K562 (cell line): Measurements from ENCODE around the gene NPR1. TPM values are rescaled to one million over a fixed set of nuclear protein-coding genes. Genes with fewer than 3 reads are reported as not detected.

Experiments used
- ATAC-seq: fragments of 200-7000 bp; cut with Tn5 transposase; 3 replicates; pipeline ENCODE4 v1.9.1; 2020; ENCODE audit warnings: moderate library complexity
- BruUV-seq: library from RNA; stranded (reverse); fragments of 400-500 nt; replicated peaks from 2 replicates; lab custom pipeline; 2021; lab: Mats Ljungman, UMichigan
- CTCF ChIA-PET: fragments of 300-600 bp; formaldehyde crosslinking; extraction: SDS; loops from one replicate; lab custom pipeline; 2021; ENCODE audit warnings: low intra/inter-chr PET ratio; lab: Yijun Ruan, JAX
- POLR2A ChIA-PET: fragments of 300-600, 350-650 bp; sonication (Branson Sonifier 250); formaldehyde crosslinking; extraction: SDS; loops from one replicate; lab custom pipeline; 2021; ENCODE audit warnings: antibody characterized with exemption, inconsistent platforms; lab: Yijun Ruan, JAX
- DNase-seq, 4 experiments: peaks; one replicate each; pipeline versions ENCODE4 v3.0.0 to v3.0.0-alpha.2; 2011 to 2018; ENCODE audit warnings: low spot score in 3 of 4, mixed read lengths in 3 of 4; ENCODE audit errors: extremely low read depth in 1 of 4
- FAIRE-seq: peaks from 2 replicates; lab custom pipeline; 2011; peaks lifted over from hg19 to GRCh38; lab: Jason Lieb, UNC
- H2AFZ ChIP-seq: 2 replicates; pipeline ENCODE4 v1.6.0; 2011; ENCODE audit warnings: low read depth, low read length, control low read depth, inconsistent platforms
- H3K27ac ChIP-seq: fragments of 200-600 bp; 3 replicates; pipeline ENCODE4 v1.8.0; 2011; ENCODE audit warnings: low read depth, mild to moderate bottlenecking, control low read depth, inconsistent platforms, low read length, moderate library complexity, mixed read lengths; ENCODE audit errors: extremely low read depth
- H3K27me3 ChIP-seq, 2 experiments: fragments of 300-600 bp in 1 of 2; 2 replicates in 1 of 2; 3 replicates in 1 of 2; pipeline versions ENCODE4 v1.6.0 to v1.8.0; 2011; ENCODE audit warnings: inconsistent platforms in 2 of 2, low read length in 2 of 2, mild to moderate bottlenecking in 1 of 2, mixed read lengths in 1 of 2, moderate library complexity in 1 of 2; ENCODE audit not compliant: control insufficient read depth in 2 of 2, insufficient read depth in 2 of 2
- H3K36me3 ChIP-seq: fragments of 300-600 bp; 3 replicates; pipeline ENCODE4 v1.8.0; 2011; ENCODE audit warnings: mild to moderate bottlenecking, low read length, inconsistent platforms; ENCODE audit not compliant: control insufficient read depth, insufficient read depth
- H3K4me1 ChIP-seq, 2 experiments: fragments of 200-600 bp in 1 of 2; replicated peaks in 1 of 2; 2 replicates in 1 of 2; 3 replicates in 1 of 2; pipeline versions ENCODE4 v1.5.1 to v1.8.0; 2011; ENCODE audit warnings: inconsistent platforms in 2 of 2, low read length in 2 of 2, mild to moderate bottlenecking in 1 of 2, mixed read lengths in 1 of 2, moderate library complexity in 1 of 2; ENCODE audit not compliant: control insufficient read depth in 2 of 2, insufficient read depth in 2 of 2
- H3K4me2 ChIP-seq: 2 replicates; pipeline ENCODE4 v1.6.1; 2011; ENCODE audit warnings: low read length, control low read depth, inconsistent platforms, mixed read lengths; ENCODE audit not compliant: insufficient read depth
- H3K4me3 ChIP-seq: fragments of 200-600 bp; sonication (generic), shearing (Covaris generic); 2 replicates; pipeline ENCODE4 v1.5.1; 2016; ENCODE audit warnings: control low read depth, inconsistent platforms
- H3K79me2 ChIP-seq: fragments of 200-600 bp; 3 replicates; pipeline ENCODE4 v1.8.0; 2011; ENCODE audit warnings: low read length, inconsistent platforms; ENCODE audit not compliant: control insufficient read depth, insufficient read depth
- H3K9ac ChIP-seq, 2 experiments: 2 replicates each; pipeline versions ENCODE4 v1.6.0 to v1.6.1; 2011; ENCODE audit warnings: low read depth in 2 of 2, low read length in 2 of 2, control low read depth in 1 of 2, inconsistent platforms in 1 of 2, mild to moderate bottlenecking in 1 of 2, mixed read lengths in 1 of 2; ENCODE audit not compliant: insufficient read depth in 1 of 2
- H3K9me1 ChIP-seq: one replicate; pipeline ENCODE4 v1.6.0; 2011; ENCODE audit warnings: inconsistent platforms, mild to moderate bottlenecking, low read length, moderate library complexity; ENCODE audit not compliant: control insufficient read depth, insufficient read depth
- H3K9me3 ChIP-seq: replicated peaks from 2 replicates; pipeline ENCODE4 v1.5.1; 2011; ENCODE audit warnings: low read depth, low read length, inconsistent platforms; ENCODE audit not compliant: control insufficient read depth, insufficient read depth
- H4K20me1 ChIP-seq: replicated peaks from 2 replicates; pipeline ENCODE4 v1.6.1; 2011; ENCODE audit warnings: low read length, inconsistent platforms, mixed read lengths; ENCODE audit not compliant: control insufficient read depth, insufficient read depth
- GATAD2A ChIP-seq: fragments of 450-650 bp; IDR thresholded peaks from 2 replicates; pipeline ENCODE4 v1.6.1; 2017
- ZC3H11A ChIP-seq: IDR thresholded peaks from 2 replicates; pipeline ENCODE4 v1.6.1; 2012; ENCODE audit warnings: low read depth, low read length, improper control_type of control experiment
- ZNF764 ChIP-seq: fragments of 250-450 bp; sonication (Bioruptor Pico); IDR thresholded peaks from 2 replicates; pipeline ENCODE4 v1.4.0; 2020; ENCODE audit warnings: low read depth, mild to moderate bottlenecking, moderate library complexity
- WGBS: fragments of 100-300 bp; shearing (Covaris generic); methylation state at CpG from one replicate; pipeline ENCODE4 v1.1.6; 2016; ENCODE audit warnings: low coverage, mixed read lengths; ENCODE audit not compliant: insufficient coverage; ENCODE audit errors: missing lambda C conversion rate; 5-methylcytosine and 5-hydroxymethylcytosine counted together
- in situ Hi-C: fragments of 300-500 bp; cut with MboI; formaldehyde crosslinking; loops from 4 replicates; pipeline ENCODE4 v1.15.0; 2018; ENCODE audit warnings: inconsistent platforms, mixed read lengths
- intact Hi-C: fragments of 100-400 bp; cut with micrococcal nuclease; formaldehyde crosslinking; loops from 2 replicates; pipeline ENCODE4 v1.14.2; 2022
- polyA plus RNA-seq, 8 experiments: library from polyadenylated mRNA; depleted of rRNA in 4 of 8; stranded (reverse) in 5 of 8; unstranded in 3 of 8; fragments of >200 nt; fragmentation: Nextera tagmentation in 2 of 8; fragmentation: Illumina TruSeq in 1 of 8; extraction: Ambion mirVana in 2 of 8; extraction: Trizol in 1 of 8; gene quantifications; 2 replicates each; pipeline versions ENCODE4 v1.2.1 to v1.2.3, GENCODE V29; 2011 to 2014; ENCODE audit warnings: inconsistent platforms in 1 of 8, missing spikeins in 1 of 8
- total RNA-seq, 7 experiments: library from RNA; depleted of rRNA in 6 of 7; stranded (reverse); fragments of >200 nt in 6 of 7; fragmentation: Illumina TruSeq in 2 of 7; extraction: Trizol in 2 of 7; gene quantifications; 2 replicates each; pipeline versions ENCODE4 v1.2.1 to v1.2.3, GENCODE V29; 2011 to 2021; ENCODE audit warnings: low replicate concordance in 1 of 7
- TF ChIP-seq, protein P1 (sequence below): fragments of 250-450 bp; sonication (Bioruptor Pico); IDR thresholded peaks from 2 replicates; pipeline ENCODE4 v1.4.0; 2020; ENCODE audit warnings: borderline replicate concordance
- TF ChIP-seq, protein P2 (sequence below): IDR thresholded peaks from 2 replicates; pipeline ENCODE4 v1.6.1; 2011; ENCODE audit warnings: borderline replicate concordance, low read depth, mild to moderate bottlenecking, moderate library complexity, low read length; ENCODE audit not compliant: insufficient read depth, poor library complexity, severe bottlenecking
- TF ChIP-seq, protein P3 (sequence below), 2 experiments: fragments of 450-650 bp; IDR thresholded peaks; 2 replicates each; pipeline ENCODE4 v1.6.1; 2018; ENCODE audit warnings: mild to moderate bottlenecking in 2 of 2, low read depth in 1 of 2; ENCODE audit not compliant: partially characterized antibody in 2 of 2

The NPR1 gene
- total and polyA plus RNA-seq, 9 of the 15 experiments (the other 6 are each of a cell fraction or from before 2014, with no cell fraction given), result 0.05 to 0.16 (median 0.06) TPM; not detected in 6

DNA sequence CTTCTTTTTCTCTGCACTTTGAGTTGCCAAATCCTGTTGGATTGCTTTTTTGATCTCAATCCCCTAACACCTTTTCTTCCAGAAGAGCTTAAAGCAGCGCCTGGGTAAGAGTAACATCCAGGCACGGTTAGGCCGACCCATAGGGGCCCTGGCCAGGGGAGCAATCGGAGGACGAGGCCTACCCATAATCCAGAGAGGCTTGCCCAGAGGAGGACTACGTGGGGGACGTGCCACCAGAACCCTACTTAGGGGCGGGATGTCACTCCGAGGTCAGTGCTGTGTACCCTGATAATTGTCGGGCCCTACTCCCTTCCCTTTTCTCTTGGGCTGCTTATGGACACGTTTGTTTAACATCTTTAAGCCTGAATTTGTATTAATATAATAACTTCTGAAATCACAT, 36.3 kb upstream of the NPR1 start:
- FAIRE-seq (no peak), DNase-seq (no peak), ATAC-seq (no peak)
- Histone ChIP-seq H3K36me3 (peaks cover 99% of the 10 kb centered on the region), H3K9me3 (no peaks in the 10 kb centered on the region), H2AFZ (no peak overlapping the region), H3K4me3 (no peak overlapping the region), H3K9ac (0 out of 4 replicates have a peak overlapping the region, but pooled peaks of 1 of the 2 experiments have one; percentile 2), H3K9me1 (no peaks in the 10 kb centered on the region), H3K4me2 (no peak overlapping the region), H3K27ac (no peak overlapping the region), H3K27me3 (no peaks in the 10 kb centered on the region), H4K20me1 (no peaks in the 10 kb centered on the region; the same call in 1 of the 2 replicates), H3K4me1 (no peaks in the 10 kb centered on the region; a peak in 1 of 5 replicates), H3K79me2 (peaks cover 23% of the 10 kb centered on the region)
- no TSS peak for BruUV-seq
- ChIA-PET POLR2A (interaction anchor here (0.8 to 11.6 kb wide), 3 partner anchors 8 to 147 kb away, joined by 3 to 205 read pairs (median 23); partner anchors contain the start of gene S100A13), CTCF (no interaction called here)
- TF ChIP-seq, protein P1, sequence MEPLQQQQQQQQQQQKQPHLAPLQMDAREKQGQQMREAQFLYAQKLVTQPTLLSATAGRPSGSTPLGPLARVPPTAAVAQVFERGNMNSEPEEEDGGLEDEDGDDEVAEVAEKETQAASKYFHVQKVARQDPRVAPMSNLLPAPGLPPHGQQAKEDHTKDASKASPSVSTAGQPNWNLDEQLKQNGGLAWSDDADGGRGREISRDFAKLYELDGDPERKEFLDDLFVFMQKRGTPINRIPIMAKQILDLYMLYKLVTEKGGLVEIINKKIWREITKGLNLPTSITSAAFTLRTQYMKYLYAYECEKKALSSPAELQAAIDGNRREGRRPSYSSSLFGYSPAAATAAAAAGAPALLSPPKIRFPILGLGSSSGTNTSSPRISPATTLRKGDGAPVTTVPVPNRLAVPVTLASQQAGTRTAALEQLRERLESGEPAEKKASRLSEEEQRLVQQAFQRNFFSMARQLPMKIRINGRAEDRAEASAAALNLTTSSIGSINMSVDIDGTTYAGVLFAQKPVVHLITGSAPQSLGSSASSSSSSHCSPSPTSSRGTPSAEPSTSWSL (CRISPR knock-in tag), result no peak
- TF ChIP-seq ZNF764 (CRISPR knock-in tag) (no peak), ZC3H11A (no peak), GATAD2A (no peak)
- TF ChIP-seq, protein P2, sequence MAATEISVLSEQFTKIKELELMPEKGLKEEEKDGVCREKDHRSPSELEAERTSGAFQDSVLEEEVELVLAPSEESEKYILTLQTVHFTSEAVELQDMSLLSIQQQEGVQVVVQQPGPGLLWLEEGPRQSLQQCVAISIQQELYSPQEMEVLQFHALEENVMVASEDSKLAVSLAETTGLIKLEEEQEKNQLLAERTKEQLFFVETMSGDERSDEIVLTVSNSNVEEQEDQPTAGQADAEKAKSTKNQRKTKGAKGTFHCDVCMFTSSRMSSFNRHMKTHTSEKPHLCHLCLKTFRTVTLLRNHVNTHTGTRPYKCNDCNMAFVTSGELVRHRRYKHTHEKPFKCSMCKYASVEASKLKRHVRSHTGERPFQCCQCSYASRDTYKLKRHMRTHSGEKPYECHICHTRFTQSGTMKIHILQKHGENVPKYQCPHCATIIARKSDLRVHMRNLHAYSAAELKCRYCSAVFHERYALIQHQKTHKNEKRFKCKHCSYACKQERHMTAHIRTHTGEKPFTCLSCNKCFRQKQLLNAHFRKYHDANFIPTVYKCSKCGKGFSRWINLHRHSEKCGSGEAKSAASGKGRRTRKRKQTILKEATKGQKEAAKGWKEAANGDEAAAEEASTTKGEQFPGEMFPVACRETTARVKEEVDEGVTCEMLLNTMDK, result no peak
- TF ChIP-seq, protein P3, sequence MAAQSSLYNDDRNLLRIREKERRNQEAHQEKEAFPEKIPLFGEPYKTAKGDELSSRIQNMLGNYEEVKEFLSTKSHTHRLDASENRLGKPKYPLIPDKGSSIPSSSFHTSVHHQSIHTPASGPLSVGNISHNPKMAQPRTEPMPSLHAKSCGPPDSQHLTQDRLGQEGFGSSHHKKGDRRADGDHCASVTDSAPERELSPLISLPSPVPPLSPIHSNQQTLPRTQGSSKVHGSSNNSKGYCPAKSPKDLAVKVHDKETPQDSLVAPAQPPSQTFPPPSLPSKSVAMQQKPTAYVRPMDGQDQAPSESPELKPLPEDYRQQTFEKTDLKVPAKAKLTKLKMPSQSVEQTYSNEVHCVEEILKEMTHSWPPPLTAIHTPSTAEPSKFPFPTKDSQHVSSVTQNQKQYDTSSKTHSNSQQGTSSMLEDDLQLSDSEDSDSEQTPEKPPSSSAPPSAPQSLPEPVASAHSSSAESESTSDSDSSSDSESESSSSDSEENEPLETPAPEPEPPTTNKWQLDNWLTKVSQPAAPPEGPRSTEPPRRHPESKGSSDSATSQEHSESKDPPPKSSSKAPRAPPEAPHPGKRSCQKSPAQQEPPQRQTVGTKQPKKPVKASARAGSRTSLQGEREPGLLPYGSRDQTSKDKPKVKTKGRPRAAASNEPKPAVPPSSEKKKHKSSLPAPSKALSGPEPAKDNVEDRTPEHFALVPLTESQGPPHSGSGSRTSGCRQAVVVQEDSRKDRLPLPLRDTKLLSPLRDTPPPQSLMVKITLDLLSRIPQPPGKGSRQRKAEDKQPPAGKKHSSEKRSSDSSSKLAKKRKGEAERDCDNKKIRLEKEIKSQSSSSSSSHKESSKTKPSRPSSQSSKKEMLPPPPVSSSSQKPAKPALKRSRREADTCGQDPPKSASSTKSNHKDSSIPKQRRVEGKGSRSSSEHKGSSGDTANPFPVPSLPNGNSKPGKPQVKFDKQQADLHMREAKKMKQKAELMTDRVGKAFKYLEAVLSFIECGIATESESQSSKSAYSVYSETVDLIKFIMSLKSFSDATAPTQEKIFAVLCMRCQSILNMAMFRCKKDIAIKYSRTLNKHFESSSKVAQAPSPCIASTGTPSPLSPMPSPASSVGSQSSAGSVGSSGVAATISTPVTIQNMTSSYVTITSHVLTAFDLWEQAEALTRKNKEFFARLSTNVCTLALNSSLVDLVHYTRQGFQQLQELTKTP (IDR thresholded peaks at IDR 0.05; ENCODE audit: low read depth in 1 of 2, partially characterized antibody in 2 of 2), result no peak
- WGBS, result 85% methylated on average over 10 of the region's 11 CpGs
- in situ Hi-C loops, result no loop called here
- intact Hi-C loops, result no loop called here
